Mesothelial cell of epicardium (in vitro differentiated cells): ENCODE measurements around the gene TYW3. TPM values are rescaled to one million over a fixed set of nuclear protein-coding genes. Genes with fewer than 3 reads are reported as not detected.

Experiments
- DNase-seq, 2 experiments: peaks; one replicate each; pipeline ENCODE4 v3.0.0; 2021; ENCODE audit warnings: low spot score in 2 of 2; ENCODE audit not compliant: unreplicated experiment in 2 of 2
- H3K27ac Mint-ChIP-seq: 2 replicates; pipeline ENCODE4 v1.8.0; 2021; ENCODE audit warnings: mixed read lengths
- H3K27me3 Mint-ChIP-seq: 2 replicates; pipeline ENCODE4 v1.8.0; 2021; ENCODE audit warnings: low read depth, mixed read lengths
- H3K36me3 Mint-ChIP-seq: 2 replicates; pipeline ENCODE4 v1.8.0; 2021; ENCODE audit warnings: mixed read lengths
- H3K4me1 Mint-ChIP-seq: 2 replicates; pipeline ENCODE4 v1.8.0; 2021; ENCODE audit warnings: mixed read lengths
- H3K4me3 Mint-ChIP-seq: 2 replicates; pipeline ENCODE4 v1.8.0; 2021; ENCODE audit warnings: mild to moderate bottlenecking, moderate library complexity, mixed read lengths
- H3K9me3 Mint-ChIP-seq: 2 replicates; pipeline ENCODE4 v1.8.0; 2021; ENCODE audit warnings: mixed read lengths
- total RNA-seq: library from RNA; stranded (reverse); gene quantifications from 3 replicates; pipeline ENCODE4 v1.2.1, GENCODE V29; 2021
- TF ChIP-seq, protein P1 (sequence below): fragments of 200-600 bp; sonication (generic); IDR thresholded peaks from one replicate; pipeline ENCODE4 v1.5.0; 2021; ENCODE audit warnings: antibody characterized with exemption; ENCODE audit not compliant: unreplicated experiment

Gene TYW3
- total RNA-seq, 1 donor from 2014 or later: 13.3 TPM

DNA sequence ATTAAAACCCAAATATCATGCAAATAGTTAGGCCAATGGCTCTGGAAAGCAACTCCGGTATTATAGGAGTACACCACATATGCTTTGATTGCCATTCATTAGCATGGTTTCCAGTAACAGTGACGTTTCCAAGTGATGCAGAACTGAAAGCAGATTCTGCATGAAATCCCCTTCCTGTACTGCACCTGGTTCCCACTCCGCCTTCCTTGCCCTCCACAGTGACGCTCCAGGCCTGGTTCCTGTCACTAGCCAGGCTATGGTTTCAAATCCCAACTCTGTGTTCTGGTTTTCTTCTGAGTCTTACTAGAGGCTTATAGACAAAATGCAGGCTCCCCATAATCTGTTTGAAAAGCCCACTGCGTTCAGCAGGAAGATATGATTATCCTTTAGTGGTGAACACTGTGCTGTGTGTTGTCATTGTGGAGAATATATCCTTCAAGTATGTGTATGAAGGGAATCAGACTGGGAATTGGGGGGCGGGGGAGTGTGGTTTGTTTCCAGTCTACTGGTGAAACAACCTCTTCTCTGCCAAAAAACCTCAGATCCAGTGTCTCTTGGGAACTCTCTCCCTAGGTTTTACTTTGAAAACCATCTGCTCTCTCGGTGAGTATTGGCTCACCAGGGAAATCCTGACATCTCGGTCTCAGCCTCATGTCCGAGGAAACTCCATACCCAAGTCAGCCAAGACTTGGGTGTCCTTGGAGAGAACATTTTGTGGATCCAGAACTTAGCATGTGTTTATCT is 78.7 kb downstream of the TYW3 start:
- H3K27me3 Mint-ChIP-seq: peaks cover 3% of the 10 kb centered on the region
- DNase-seq: no peak
- TF ChIP-seq, protein P1, sequence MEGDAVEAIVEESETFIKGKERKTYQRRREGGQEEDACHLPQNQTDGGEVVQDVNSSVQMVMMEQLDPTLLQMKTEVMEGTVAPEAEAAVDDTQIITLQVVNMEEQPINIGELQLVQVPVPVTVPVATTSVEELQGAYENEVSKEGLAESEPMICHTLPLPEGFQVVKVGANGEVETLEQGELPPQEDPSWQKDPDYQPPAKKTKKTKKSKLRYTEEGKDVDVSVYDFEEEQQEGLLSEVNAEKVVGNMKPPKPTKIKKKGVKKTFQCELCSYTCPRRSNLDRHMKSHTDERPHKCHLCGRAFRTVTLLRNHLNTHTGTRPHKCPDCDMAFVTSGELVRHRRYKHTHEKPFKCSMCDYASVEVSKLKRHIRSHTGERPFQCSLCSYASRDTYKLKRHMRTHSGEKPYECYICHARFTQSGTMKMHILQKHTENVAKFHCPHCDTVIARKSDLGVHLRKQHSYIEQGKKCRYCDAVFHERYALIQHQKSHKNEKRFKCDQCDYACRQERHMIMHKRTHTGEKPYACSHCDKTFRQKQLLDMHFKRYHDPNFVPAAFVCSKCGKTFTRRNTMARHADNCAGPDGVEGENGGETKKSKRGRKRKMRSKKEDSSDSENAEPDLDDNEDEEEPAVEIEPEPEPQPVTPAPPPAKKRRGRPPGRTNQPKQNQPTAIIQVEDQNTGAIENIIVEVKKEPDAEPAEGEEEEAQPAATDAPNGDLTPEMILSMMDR: no peak

DNA sequence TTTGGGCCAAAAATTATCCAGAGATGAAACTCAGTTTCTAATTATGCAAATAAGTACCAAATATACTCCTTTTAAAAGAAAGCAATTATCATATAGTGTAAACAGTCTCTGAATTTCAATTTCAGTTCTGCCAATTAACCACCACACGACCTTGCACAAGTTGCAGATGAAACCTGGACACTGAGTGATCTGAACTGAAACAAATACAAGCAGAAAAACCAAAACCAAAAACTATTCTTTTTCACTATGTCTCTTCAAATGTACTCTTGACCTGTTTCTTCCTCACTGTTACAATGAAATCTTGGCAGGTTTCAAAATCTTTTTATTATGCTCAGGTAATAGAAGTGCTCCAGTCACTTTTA is 79.2 kb downstream of the TYW3 start:
- H3K27ac Mint-ChIP-seq: no peak overlapping the region
- H3K4me1 Mint-ChIP-seq: no peaks in the 10 kb centered on the region
- TF ChIP-seq, protein P1: no peak
- H3K27me3 Mint-ChIP-seq: peaks cover 7% of the 10 kb centered on the region
- H3K36me3 Mint-ChIP-seq: no peaks in the 10 kb centered on the region
- peaks cover 10% of the 10 kb centered on the region for H3K9me3 Mint-ChIP-seq
- no peak for DNase-seq
- no peak overlapping the region for H3K4me3 Mint-ChIP-seq

More for the DNA sequence above, 78.7 kb downstream of the TYW3 start:
- Mint-ChIP-seq H3K4me1 (no peaks in the 10 kb centered on the region), H3K36me3 (no peaks in the 10 kb centered on the region), H3K9me3 (peaks cover 4% of the 10 kb centered on the region), H3K4me3 (no peak overlapping the region), H3K27ac (no peak overlapping the region)

Other genes starting within 250 kb of the TYW3 start
- gene LRRC53, start 220.5 kb upstream of the TYW3 start, total RNA-seq: not detected in 3 replicates
- not detected in 3 replicates for gene ERICH3, start 59.4 kb upstream of the TYW3 start, total RNA-seq
- 21.3 to 21.7 TPM (median 21.5 TPM) in 3 replicates for gene CRYZ, start 102 bp upstream of the TYW3 start, total RNA-seq